Endothelial cell of umbilical vein (primary cell): ENCODE measurements around the gene FXYD3.

Source experiments
- CTCF ChIP-seq, 2 donors: IDR thresholded peaks; 1 replicate in 1 of 2; 2 replicates in 1 of 2; pipeline ENCODE4 v1.5.1; 2011; ENCODE audit warnings: low read length in 2 of 2, mild to moderate bottlenecking in 2 of 2, moderate library complexity in 2 of 2, control low read depth in 1 of 2, inconsistent platforms in 1 of 2, low read depth in 1 of 2; ENCODE audit not compliant: insufficient read depth in 1 of 2; ENCODE audit errors: extremely low read depth in 1 of 2
- EZH2 ChIP-seq: IDR thresholded peaks from 2 replicates; pipeline ENCODE4 v1.6.1; 2012; ENCODE audit warnings: borderline replicate concordance, low read depth, mild to moderate bottlenecking, moderate library complexity, low read length, inconsistent platforms; ENCODE audit not compliant: severe bottlenecking
- JUN ChIP-seq: IDR thresholded peaks from 2 replicates; pipeline ENCODE4 v1.6.1; 2011; ENCODE audit warnings: borderline replicate concordance, low read depth; ENCODE audit not compliant: insufficient read length, insufficient read depth
- MAX ChIP-seq: IDR thresholded peaks from 2 replicates; pipeline ENCODE4 v1.6.1; 2011; ENCODE audit not compliant: insufficient read depth, insufficient read length
- POLR2A ChIP-seq: IDR thresholded peaks from 2 replicates; pipeline ENCODE4 v1.6.1; 2012; ENCODE audit warnings: low read depth, mild to moderate bottlenecking, control low read depth, low read length
- POLR2AphosphoS5 ChIP-seq: IDR thresholded peaks from 2 replicates; pipeline ENCODE4 v1.6.1; 2012; ENCODE audit warnings: low read depth, mild to moderate bottlenecking, control low read depth, low read length, moderate library complexity; ENCODE audit not compliant: insufficient read depth

GRCh38 chr19:35117799-35118198 lies 2.2 kb downstream of the FXYD3 start:
- TF ChIP-seq MAX: no peak
- TF ChIP-seq EZH2: no peak
- TF ChIP-seq POLR2A: no peak
- no peak for TF ChIP-seq CTCF (IDR thresholded peaks at IDR 0.05; ENCODE audit: extremely low read depth in 1 of 2, insufficient read depth in 1 of 2, low read depth in 1 of 2, low read length in 2 of 2)
- TF ChIP-seq JUN: no peak
- TF ChIP-seq POLR2AphosphoS5: no peak
